GM12878 (cell line): ENCODE results near the gene RASSF6. TPM values are rescaled to one million over a fixed set of nuclear protein-coding genes. Genes with fewer than 3 reads are reported as not detected.

Source experiments
- ATAC-seq: fragments of 200-7000 bp; cut with Tn5 transposase; 3 replicates; pipeline ENCODE4 v1.9.1; 2020; ENCODE audit warnings: mild to moderate bottlenecking, moderate library complexity
- BruUV-seq: library from RNA; stranded (reverse); fragments of 400-500 nt; replicated peaks from 2 replicates; lab custom pipeline; 2021; lab: Mats Ljungman, UMichigan
- CTCF ChIA-PET: fragments of 300-600 bp; sonication (Branson Sonifier 250); formaldehyde crosslinking; extraction: SDS; loops from one replicate; lab custom pipeline; 2021; ENCODE audit warnings: inconsistent platforms; lab: Yijun Ruan, JAX
- POLR2A ChIA-PET: fragments of 350-600 bp; formaldehyde crosslinking; extraction: SDS; loops from one replicate; lab custom pipeline; 2021; ENCODE audit warnings: inconsistent platforms; lab: Charles Lee
- RAD21 ChIA-PET: fragments of 300-600 bp; sonication (Branson Sonifier 250); formaldehyde crosslinking; loops from one replicate; lab custom pipeline; 2023; ENCODE audit warnings: antibody characterized with exemption; ENCODE audit not compliant: unreplicated experiment; lab: Charles Lee
- SMC1A ChIA-PET: fragments of 300-600 bp; sonication (Branson Sonifier 250); formaldehyde crosslinking; loops from one replicate; lab custom pipeline; 2023; ENCODE audit not compliant: unreplicated experiment, uncharacterized antibody; lab: Charles Lee
- DNase-seq: peaks from one replicate; pipeline ENCODE4 v3.0.0-alpha.2; 2011; ENCODE audit warnings: low read depth, low spot score
- FAIRE-seq: peaks from 3 replicates; lab custom pipeline; 2011; peaks lifted over from hg19 to GRCh38; lab: Jason Lieb, UNC
- H2AFZ ChIP-seq: 2 replicates; pipeline ENCODE4 v1.6.0; 2011; ENCODE audit warnings: low read depth, low read length, control low read depth; ENCODE audit not compliant: control insufficient read depth
- H3K27ac ChIP-seq: 2 replicates; pipeline ENCODE4 v1.5.1; 2011; ENCODE audit warnings: control low read depth; ENCODE audit not compliant: control insufficient read depth, insufficient read depth
- H3K27me3 ChIP-seq, 2 experiments: replicated peaks in 1 of 2; 2 replicates each; pipeline versions ENCODE4 v1.6.0 to v1.6.1; 2011; ENCODE audit warnings: low read length in 1 of 2; ENCODE audit not compliant: control insufficient read depth in 2 of 2, insufficient read depth in 2 of 2
- H3K36me3 ChIP-seq, 2 experiments: 2 replicates each; pipeline ENCODE4 v1.5.1; 2011; ENCODE audit warnings: low read length in 1 of 2; ENCODE audit not compliant: control insufficient read depth in 2 of 2, insufficient read depth in 2 of 2
- H3K4me1 ChIP-seq: 2 replicates; pipeline ENCODE4 v1.6.1; 2011; ENCODE audit warnings: mild to moderate bottlenecking, low read length, moderate library complexity, mixed read lengths; ENCODE audit not compliant: control insufficient read depth, insufficient read depth
- H3K4me2 ChIP-seq: 2 replicates; pipeline ENCODE4 v1.6.0; 2011; ENCODE audit warnings: control low read depth; ENCODE audit not compliant: control insufficient read depth, insufficient read depth
- H3K4me3 ChIP-seq: fragments of 200-600 bp; sonication (generic); 2 replicates; pipeline ENCODE4 v1.5.1; 2016
- H3K79me2 ChIP-seq: 2 replicates; pipeline ENCODE4 v1.6.0; 2011; ENCODE audit warnings: low read length; ENCODE audit not compliant: control insufficient read depth, insufficient read depth
- H3K9ac ChIP-seq: 2 replicates; pipeline ENCODE4 v1.8.0; 2011; ENCODE audit warnings: low read length, control low read depth, mixed read lengths; ENCODE audit not compliant: control insufficient read depth, insufficient read depth
- H3K9me3 ChIP-seq: replicated peaks from 3 replicates; pipeline ENCODE4 v1.5.1; 2011; ENCODE audit warnings: mild to moderate bottlenecking, low read length; ENCODE audit not compliant: control insufficient read depth, insufficient read depth
- H4K20me1 ChIP-seq: 2 replicates; pipeline ENCODE4 v1.6.0; 2011; ENCODE audit not compliant: control insufficient read depth, insufficient read depth
- BRCA1 ChIP-seq: IDR thresholded peaks from 2 replicates; pipeline ENCODE4 v1.6.1; 2011; ENCODE audit warnings: low read depth, low read length, improper control_type of control experiment
- CBFB ChIP-seq: IDR thresholded peaks from 2 replicates; pipeline ENCODE4 v1.6.1; 2016; ENCODE audit warnings: antibody characterized with exemption, low read depth
- CREB1 ChIP-seq: IDR thresholded peaks from 2 replicates; pipeline ENCODE4 v1.6.1; 2012; ENCODE audit warnings: low read depth, mild to moderate bottlenecking, inconsistent platforms
- E2F8 ChIP-seq: fragments of 450-650 bp; IDR thresholded peaks from 2 replicates; pipeline ENCODE4 v1.6.1; 2018; ENCODE audit warnings: mild to moderate bottlenecking, low read depth, moderate library complexity; ENCODE audit not compliant: partially characterized antibody
- EP300 ChIP-seq, 2 experiments: fragments of 150-350 bp in 1 of 2; IDR thresholded peaks; 2 replicates each; pipeline ENCODE4 v1.6.1; 2011 to 2012; ENCODE audit warnings: low read depth in 2 of 2, low read length in 2 of 2, borderline replicate concordance in 1 of 2, improper control_type of control experiment in 1 of 2, inconsistent platforms in 1 of 2; ENCODE audit not compliant: control insufficient read depth in 1 of 2
- ESRRA ChIP-seq: IDR thresholded peaks from 2 replicates; pipeline ENCODE4 v1.6.1; 2012; ENCODE audit warnings: mild to moderate bottlenecking, low read length, improper control_type of control experiment
- HDAC6 ChIP-seq: fragments of 200-600 bp; sonication (generic); IDR thresholded peaks from one replicate; pipeline ENCODE4 v1.8.0; 2017; ENCODE audit warnings: antibody characterized with exemption; ENCODE audit not compliant: unreplicated experiment
- MYB ChIP-seq: fragments of 150-350 bp; IDR thresholded peaks from 2 replicates; pipeline ENCODE4 v1.6.1; 2014; ENCODE audit warnings: mild to moderate bottlenecking, low read depth, low read length, borderline replicate concordance
- MYC ChIP-seq: IDR thresholded peaks from 2 replicates; pipeline ENCODE4 v1.6.1; 2011; ENCODE audit warnings: mild to moderate bottlenecking, low read length, moderate library complexity, inconsistent platforms; ENCODE audit not compliant: insufficient read depth, insufficient replicate concordance, insufficient read length, severe bottlenecking
- NFYB ChIP-seq: IDR thresholded peaks from 2 replicates; pipeline ENCODE4 v1.6.1; 2011; ENCODE audit warnings: low read depth, mild to moderate bottlenecking, low read length, improper control_type of control experiment, moderate library complexity; ENCODE audit not compliant: insufficient read depth
- PRDM15 ChIP-seq: fragments of 450-650 bp; formaldehyde crosslinking; IDR thresholded peaks from 2 replicates; pipeline ENCODE4 v1.4.0; 2020; ENCODE audit warnings: mild to moderate bottlenecking, moderate library complexity
- SKIL ChIP-seq: fragments of 450-650 bp; IDR thresholded peaks from 2 replicates; pipeline ENCODE4 v1.6.1; 2017; ENCODE audit warnings: mild to moderate bottlenecking, low read depth, inconsistent platforms; ENCODE audit not compliant: poor library complexity, severe bottlenecking
- ZBED1 ChIP-seq: IDR thresholded peaks from 2 replicates; pipeline ENCODE4 v1.6.1; 2016; ENCODE audit warnings: borderline replicate concordance
- WGBS: methylation state at CpG from one replicate; pipeline ENCODE4 v1.1.6; 2016; ENCODE audit warnings: low lambda C conversion rate; ENCODE audit not compliant: insufficient replicate concordance, insufficient coverage; ENCODE audit errors: missing lambda C conversion rate; 5-methylcytosine and 5-hydroxymethylcytosine counted together
- in situ Hi-C: fragments of 300-500 bp; cut with MboI; formaldehyde crosslinking; loops from 9 replicates; pipeline ENCODE4 v1.14.3; 2018; ENCODE audit warnings: mixed read lengths
- intact Hi-C: fragments of 100-400 bp; cut with micrococcal nuclease; formaldehyde crosslinking; loops from one replicate; pipeline ENCODE4 v1.14.2; 2022; ENCODE audit not compliant: unreplicated experiment
- polyA plus RNA-seq, 11 experiments: library from polyadenylated mRNA; depleted of rRNA in 4 of 11; unstranded in 6 of 11; stranded (reverse) in 5 of 11; fragments of >200 nt; fragmentation: Nextera tagmentation in 4 of 11; fragmentation: Illumina TruSeq in 1 of 11; extraction: Ambion mirVana in 4 of 11; extraction: Trizol in 1 of 11; gene quantifications; 1 replicate in 1 of 11; 2 replicates in 10 of 11; pipeline versions ENCODE4 v1.2.1 to v1.2.3, GENCODE V29; 2011 to 2016; ENCODE audit warnings: inconsistent platforms in 2 of 11, missing spikeins in 2 of 11, low read depth in 1 of 11
- total RNA-seq, 4 experiments: library from RNA; depleted of rRNA in 3 of 4; stranded (reverse); fragments of >200 nt in 3 of 4; fragmentation: Illumina TruSeq in 1 of 4; extraction: Trizol in 1 of 4; gene quantifications; 2 replicates each; pipeline versions ENCODE4 v1.2.1 to v1.2.3, GENCODE V29; 2013 to 2021

Gene RASSF6
- total and polyA plus RNA-seq, 10 of the 15 experiments (the other 5 are each of a cell fraction or from before 2014, with no cell fraction given), result 0.28 to 2.9 (median 0.54) TPM

GRCh38 chr4:73603854-73604584, 16.2 kb downstream of the RASSF6 start:
- CTCF ChIA-PET, result interaction anchor here (0.8 to 3.9 kb wide), 10 partner anchors 11 to 48 kb away, joined by 3 to 29 read pairs (median 4); no protein-coding TSS in a partner anchor
- H3K9me3 ChIP-seq, result no peaks in the 10 kb centered on the region; the same call in 2 of the 3 replicates
- no peak overlapping the region; the same call in 1 of the 2 replicates for H3K4me2 ChIP-seq
- H3K36me3 ChIP-seq, result no peaks in the 10 kb centered on the region
- RAD21 ChIA-PET, result interaction anchor here (0.9 to 5.7 kb wide), 11 partner anchors 8 to 50 kb away, joined by 3 to 39 read pairs (median 8); partner anchors contain the start of gene RASSF6
- TSS peak; percentile 78 for BruUV-seq
- peak overlapping the region; percentile 66 for H2AFZ ChIP-seq
- intact Hi-C loops (no loop called here), in situ Hi-C loops (loop anchor here (5.0 to 25.0 kb wide), 2 partner anchors 133 to 1492 kb away; no protein-coding TSS in a partner anchor)
- H3K27me3 ChIP-seq, result no peaks in the 10 kb centered on the region
- DNase-seq (no peak), ATAC-seq (peak; percentile 19), FAIRE-seq (no peak)
- H4K20me1 ChIP-seq, result no peaks in the 10 kb centered on the region
- H3K79me2 ChIP-seq, result no peaks in the 10 kb centered on the region
- no peak overlapping the region for H3K4me3 ChIP-seq
- WGBS, result 35% methylated on average over 12 of the region's 12 CpGs
- H3K4me1 ChIP-seq, result peaks cover 16% of the 10 kb centered on the region
- POLR2A ChIA-PET, result interaction anchor here (0.7 to 5.3 kb wide), 6 partner anchors 9 to 49 kb away, joined by 3 to 52 read pairs (median 6); partner anchors contain the start of gene RASSF6
- H3K9ac ChIP-seq, result no peak overlapping the region
- no peak overlapping the region for H3K27ac ChIP-seq
- SMC1A ChIA-PET, result interaction anchor here (0.8 to 5.6 kb wide), 10 partner anchors 9 to 58 kb away, joined by 3 to 44 read pairs (median 18); partner anchors contain the start of gene RASSF6
- TF ChIP-seq SKIL, result no peak
- no peak for TF ChIP-seq ESRRA
- no peak for TF ChIP-seq CREB1
- no peak for TF ChIP-seq CBFB
- TF ChIP-seq PRDM15, result no peak
- TF ChIP-seq E2F8, result no peak
- TF ChIP-seq BRCA1, result no peak
- TF ChIP-seq HDAC6, result no peak
- 0 out of 4 replicates have a peak, but pooled peaks of 1 of the 2 experiments have one; percentile 38 for TF ChIP-seq EP300 (IDR thresholded peaks at IDR 0.05; ENCODE audit: borderline replicate concordance in 1 of 2, control insufficient read depth in 1 of 2, low read depth in 2 of 2, low read length in 2 of 2)
- TF ChIP-seq NFYB, result no peak
- no peak for TF ChIP-seq MYC
- no peak for TF ChIP-seq ZBED1
- TF ChIP-seq MYB, result no peak
